ENCODE data around the gene RFPL3. TPM values are rescaled to one million over a fixed set of nuclear protein-coding genes. Genes with fewer than 3 reads are reported as not detected.

Gene RFPL3
- total and polyA plus RNA-seq, 2 of the 13 experiments (the other 11 are each of a cell fraction or from before 2014, with no cell fraction given): not detected

DNA sequence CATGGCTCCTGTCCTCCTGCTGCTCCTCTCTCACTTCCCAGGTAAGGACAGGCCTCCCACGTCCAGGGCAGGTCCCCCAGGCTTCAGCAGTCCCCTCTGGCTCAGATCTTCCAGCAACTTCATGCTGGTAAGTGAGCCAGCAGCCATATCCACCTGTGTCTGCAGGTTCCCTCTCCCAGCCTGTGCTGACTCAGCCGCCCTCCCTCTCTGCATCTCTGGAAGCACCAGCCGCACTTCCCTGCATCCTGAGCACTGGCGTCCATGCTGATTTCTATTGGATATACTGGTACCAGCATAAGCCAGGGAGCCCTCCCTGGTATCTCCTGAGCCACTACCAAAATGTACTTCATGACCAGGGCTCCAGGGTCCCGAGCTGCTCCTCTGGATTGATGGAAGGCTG is 19.0 kb downstream of the RFPL3 start:
- Histone ChIP-seq H3K27me3 (ENCODE audit: control insufficient read depth in 1 of 2, insufficient read depth in 2 of 2, low read length in 2 of 2) (no peaks in the 10 kb centered on the region; a peak in 1 of 5 replicates), H3K9me3 (ENCODE audit: low read length) (no peaks in the 10 kb centered on the region), H3K4me3 (replicated peaks in 1 of 3; ENCODE audit: insufficient read depth in 1 of 3, low read depth in 2 of 3, low read length in 3 of 3) (no peak overlapping the region), H3K36me3 (replicated peaks in 1 of 2; ENCODE audit: control insufficient read depth in 1 of 2, insufficient read depth in 2 of 2, low read length in 2 of 2) (no peaks in the 10 kb centered on the region), H4K20me1 (ENCODE audit: insufficient read depth, low read length) (no peaks in the 10 kb centered on the region), H3K4me1 (ENCODE audit: insufficient read depth, low read length) (no peaks in the 10 kb centered on the region), H3K79me2 (ENCODE audit: insufficient read depth, low read length) (no peaks in the 10 kb centered on the region), H3K27ac (ENCODE audit: extremely low read length, insufficient read depth, low read length) (no peak overlapping the region), H3K4me2 (ENCODE audit: low read depth, low read length) (no peak overlapping the region), H3K9ac (ENCODE audit: insufficient read depth, low read depth, low read length) (no peak overlapping the region), H2AFZ (ENCODE audit: low read length) (no peak overlapping the region)
- no peak for FAIRE-seq
- intact Hi-C loops (cut with micrococcal nuclease; ENCODE audit: unreplicated experiment) (loop anchor here (10.0 kb wide), 1 partner anchor 272 kb away; no protein-coding TSS in a partner anchor), in situ Hi-C loops (cut with HindIII; ENCODE audit: extremely low pct_ligation_motif_present, low pct_unique_long_range_greater_than_20kb) (no loop called here)
- POLR2A ChIA-PET: no interaction called here
- 10% methylated on average over 2 of the region's 5 CpGs for WGBS (ENCODE audit: low lambda C conversion rate)
- DNase-seq (ENCODE audit: low spot score): no peak
- ATAC-seq: no peak
- CTCF ChIA-PET (ENCODE audit: low intra/inter-chr PET ratio, low total read pairs): no interaction called here
- BruUV-seq (replicated peaks): no TSS peak
- TF ChIP-seq ZBTB38 (CRISPR knock-in tag; IDR thresholded peaks at IDR 0.05) (no peak), BORCS8-MEF2B (CRISPR knock-in tag; IDR thresholded peaks at IDR 0.05) (no peak), NAIF1 (CRISPR knock-in tag; IDR thresholded peaks at IDR 0.05; ENCODE audit: borderline replicate concordance) (no peak), ZNF160 (CRISPR knock-in tag; IDR thresholded peaks at IDR 0.05) (no peak), DNMT1 (CRISPR knock-in tag; IDR thresholded peaks at IDR 0.05) (no peak), NFYC (CRISPR knock-in tag; IDR thresholded peaks at IDR 0.05) (no peak), CBX2 (IDR thresholded peaks at IDR 0.05; ENCODE audit: low read depth, low read length) (no peak), CBX2 (CRISPR knock-in tag; IDR thresholded peaks at IDR 0.05; ENCODE audit: low read depth) (no peak)

- Histone ChIP-seq H3K4me3 (replicated peaks in 1 of 3; ENCODE audit: insufficient read depth in 1 of 3, low read depth in 2 of 3, low read length in 3 of 3) (no peak overlapping the region), H3K4me2 (ENCODE audit: low read depth, low read length) (no peak overlapping the region), H3K9me3 (ENCODE audit: low read length) (no peaks in the 10 kb centered on the region), H4K20me1 (ENCODE audit: insufficient read depth, low read length) (no peaks in the 10 kb centered on the region), H2AFZ (ENCODE audit: low read length) (no peak overlapping the region), H3K79me2 (ENCODE audit: insufficient read depth, low read length) (no peaks in the 10 kb centered on the region), H3K9ac (ENCODE audit: insufficient read depth, low read depth, low read length) (no peak overlapping the region), H3K27ac (ENCODE audit: extremely low read length, insufficient read depth, low read length) (no peak overlapping the region), H3K4me1 (ENCODE audit: insufficient read depth, low read length) (no peaks in the 10 kb centered on the region), H3K27me3 (ENCODE audit: control insufficient read depth in 1 of 2, insufficient read depth in 2 of 2, low read length in 2 of 2) (no peaks in the 10 kb centered on the region; a peak in 1 of 5 replicates), H3K36me3 (replicated peaks in 1 of 2; ENCODE audit: control insufficient read depth in 1 of 2, insufficient read depth in 2 of 2, low read length in 2 of 2) (no peaks in the 10 kb centered on the region)
- DNase-seq (ENCODE audit: low spot score) (peak; percentile 51), FAIRE-seq (peak; percentile 51), ATAC-seq (peak; percentile 94)
- 0% methylated on average over 3 of the region's 4 CpGs for WGBS (ENCODE audit: low lambda C conversion rate)
- no TSS peak for BruUV-seq (replicated peaks)
- ChIA-PET CTCF (ENCODE audit: low intra/inter-chr PET ratio, low total read pairs) (interaction anchor here (1.2 to 1.6 kb wide), 2 partner anchors 65 to 95 kb away, joined by 4 to 14 read pairs; partner anchors contain the start of gene FBXO7), POLR2A (no interaction called here)
- in situ Hi-C loops (cut with HindIII; ENCODE audit: extremely low pct_ligation_motif_present, low pct_unique_long_range_greater_than_20kb): no loop called here
- intact Hi-C loops (cut with micrococcal nuclease; ENCODE audit: unreplicated experiment): loop anchor here (10.0 kb wide), 1 partner anchor 274 kb away; no protein-coding TSS in a partner anchor
- TF ChIP-seq ZNF331 (CRISPR knock-in tag; IDR thresholded peaks at IDR 0.05) (no peak), XRCC5 (optimal IDR thresholded peaks at IDR 0.05; ENCODE audit: low read length) (peak; percentile 65), PCBP1 (IDR thresholded peaks at IDR 0.05; ENCODE audit: borderline replicate concordance, low read depth, low read length) (no peak), DNMT1 (CRISPR knock-in tag; IDR thresholded peaks at IDR 0.05) (no peak), FOXP1 (IDR thresholded peaks at IDR 0.05) (no peak), FOXP1 (CRISPR knock-in tag; IDR thresholded peaks at IDR 0.05) (no peak), MTERF4 (CRISPR knock-in tag; IDR thresholded peaks at IDR 0.05) (no peak), ATF1 (CRISPR knock-in tag; IDR thresholded peaks at IDR 0.05) (no peak), MBNL3 (CRISPR knock-in tag; conservative IDR thresholded peaks at IDR 0.05) (no peak), BRD4 (CRISPR knock-in tag; IDR thresholded peaks at IDR 0.05) (no peak), SALL1 (CRISPR knock-in tag; IDR thresholded peaks at IDR 0.05) (peak; percentile 46; the same call in 1 of the 2 replicates), ZFP36L1 (CRISPR knock-in tag; IDR thresholded peaks at IDR 0.05) (no peak)
Observed at GRCh38 chr22:32378707-32379272, 21.1 kb downstream of the RFPL3 start.

Measured in HepG2 (cell line).